Erythroblast (primary cell): Measurements from ENCODE around the gene OR8D2.

Experiments
- GATA1 ChIP-seq: IDR thresholded peaks from 2 replicates; pipeline ENCODE4 v1.6.1; 2011; ENCODE audit warnings: low read depth, mild to moderate bottlenecking, control low read depth, low read length, moderate library complexity
- POLR2A ChIP-seq: IDR thresholded peaks from 2 replicates; pipeline ENCODE4 v1.6.1; 2011; ENCODE audit warnings: mild to moderate bottlenecking, low read length

GRCh38 chr11:124344346-124344745, 24.3 kb upstream of the OR8D2 start:
- TF ChIP-seq POLR2A, result no peak
- no peak for TF ChIP-seq GATA1
